ENCODE results near the gene ZNF804B. TPM values are rescaled to one million over a fixed set of nuclear protein-coding genes. Genes with fewer than 3 reads are reported as not detected.

Gene ZNF804B
- total RNA-seq, 1 experiment from 2014 or later = 0.04 TPM

Other genes with a start within 250 kb of the ZNF804B start
- gene TEX47, start 36.0 kb downstream of the ZNF804B start, total RNA-seq (2014; rRNA removed; shearing (Covaris generic)) = not detected in 2 replicates

Measured in SJCRH30 (cell line).